HG03565 (cell line): ENCODE measurements around the gene PHLDB3.
A peak's percentile ranks its signal among the peaks of the same experiment; 100 is the strongest.
"Not testable (repeated sequence)": the region's sequence is repeated elsewhere in the genome, so short reads cannot be mapped to it uniquely, and the experiment has no call there.

Source experiments
- ATAC-seq: cut with Tn5 transposase; IDR thresholded peaks from one replicate; pipeline ENCODE4 v1.9.1; 2021; ENCODE audit warnings: mild to moderate bottlenecking, moderate library complexity; ENCODE audit not compliant: unreplicated experiment

The PHLDB3 gene

DNA sequence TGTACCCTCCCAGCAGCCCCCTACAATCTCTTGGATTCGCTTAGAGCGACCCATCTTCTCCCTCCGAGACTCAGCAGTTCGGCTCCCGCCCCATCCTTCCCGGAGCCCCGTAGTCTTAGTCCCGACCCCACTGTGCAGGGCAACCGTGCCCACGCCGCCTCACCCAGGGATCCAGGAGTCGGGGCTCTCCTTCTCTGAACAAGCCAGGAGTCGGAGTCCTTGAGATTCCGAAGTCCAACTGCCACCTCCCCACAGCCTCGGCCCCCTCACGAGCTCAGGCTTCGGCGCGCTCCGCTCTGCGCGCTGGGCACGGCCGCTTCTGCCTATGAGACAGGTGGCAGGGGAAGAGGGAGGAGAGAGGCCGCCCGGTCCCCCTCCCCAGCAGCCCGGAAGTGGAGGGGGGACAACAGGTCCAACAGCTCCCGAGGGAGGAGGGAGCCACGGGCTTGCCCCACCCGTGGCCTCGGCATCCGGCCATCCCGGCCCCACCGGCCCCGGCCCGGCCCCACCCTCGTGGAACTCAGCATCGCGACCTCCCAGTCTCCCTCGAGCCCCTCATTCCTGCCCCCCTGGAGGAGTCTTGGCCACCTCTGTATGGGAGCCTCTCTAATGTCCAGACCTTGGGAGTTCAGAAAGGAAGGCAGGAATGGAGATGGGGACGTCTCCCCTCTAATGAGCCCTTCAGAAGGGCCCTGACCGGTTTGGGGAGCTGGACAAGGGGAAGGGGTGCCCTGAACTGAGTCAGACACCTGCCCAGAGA, at the start of gene PHLDB3:
Gene PHLDB3, minus strand, starts transcription at position 321 of the 760 bp plus-strand sequence. CDS start 628 bp downstream, outside the sequence.
- ATAC-seq = no peak

DNA sequence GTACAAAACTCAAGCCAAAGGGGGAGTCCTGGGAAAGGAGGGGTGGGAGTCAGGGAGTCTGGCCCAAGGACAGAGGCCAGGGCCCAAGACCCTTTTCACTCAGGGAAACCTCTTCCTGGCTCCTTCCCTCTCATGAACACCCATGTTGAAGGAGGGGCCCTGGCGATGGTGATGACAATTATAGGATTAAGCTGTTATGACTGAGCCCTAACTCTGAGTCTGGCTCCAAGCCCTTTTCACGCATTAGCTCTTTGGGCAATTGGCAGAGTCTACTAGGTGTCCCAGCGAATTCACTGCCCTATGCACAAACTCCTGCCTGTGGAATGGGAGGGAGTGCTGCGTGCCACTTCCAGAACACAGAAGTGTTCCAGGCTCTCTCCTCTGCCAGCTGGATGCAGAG, 49.1 kb upstream of the PHLDB3 start:
- ATAC-seq = no peak

DNA sequence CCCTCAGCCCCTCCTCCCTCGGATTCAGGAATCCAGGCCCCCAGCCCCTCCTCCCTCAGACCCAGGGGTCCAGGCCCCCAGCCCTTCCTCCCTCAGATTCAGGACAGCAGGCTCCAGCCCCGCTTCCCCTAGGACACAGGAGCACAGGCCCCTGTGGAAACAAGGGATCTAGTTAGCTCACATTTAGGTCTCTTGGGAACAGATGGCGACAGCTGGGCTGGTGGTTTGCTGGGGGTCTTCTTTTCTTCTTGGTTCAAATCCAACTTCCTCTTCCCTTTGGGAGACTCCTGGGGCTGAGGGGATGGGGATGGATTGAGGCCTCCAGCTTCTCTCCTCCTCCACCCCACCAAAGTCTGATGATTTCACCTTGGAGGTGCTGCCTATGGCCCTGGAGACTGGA, 48.1 kb upstream of the PHLDB3 start:
- no peak for ATAC-seq

DNA sequence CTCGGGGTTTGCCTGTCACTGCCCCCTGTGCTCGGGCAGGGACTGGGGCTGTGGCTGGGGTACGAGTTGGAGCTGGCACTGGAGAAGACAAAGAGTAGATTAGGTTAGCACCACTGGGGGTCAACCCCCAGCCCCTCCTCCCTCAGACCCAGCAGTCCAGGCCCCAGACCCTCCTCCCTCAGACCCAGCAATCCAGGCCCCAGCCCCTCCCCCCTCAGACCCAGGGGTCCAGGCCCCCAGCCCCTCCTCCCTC, 47.6 kb upstream of the PHLDB3 start:
- no peak for ATAC-seq

DNA sequence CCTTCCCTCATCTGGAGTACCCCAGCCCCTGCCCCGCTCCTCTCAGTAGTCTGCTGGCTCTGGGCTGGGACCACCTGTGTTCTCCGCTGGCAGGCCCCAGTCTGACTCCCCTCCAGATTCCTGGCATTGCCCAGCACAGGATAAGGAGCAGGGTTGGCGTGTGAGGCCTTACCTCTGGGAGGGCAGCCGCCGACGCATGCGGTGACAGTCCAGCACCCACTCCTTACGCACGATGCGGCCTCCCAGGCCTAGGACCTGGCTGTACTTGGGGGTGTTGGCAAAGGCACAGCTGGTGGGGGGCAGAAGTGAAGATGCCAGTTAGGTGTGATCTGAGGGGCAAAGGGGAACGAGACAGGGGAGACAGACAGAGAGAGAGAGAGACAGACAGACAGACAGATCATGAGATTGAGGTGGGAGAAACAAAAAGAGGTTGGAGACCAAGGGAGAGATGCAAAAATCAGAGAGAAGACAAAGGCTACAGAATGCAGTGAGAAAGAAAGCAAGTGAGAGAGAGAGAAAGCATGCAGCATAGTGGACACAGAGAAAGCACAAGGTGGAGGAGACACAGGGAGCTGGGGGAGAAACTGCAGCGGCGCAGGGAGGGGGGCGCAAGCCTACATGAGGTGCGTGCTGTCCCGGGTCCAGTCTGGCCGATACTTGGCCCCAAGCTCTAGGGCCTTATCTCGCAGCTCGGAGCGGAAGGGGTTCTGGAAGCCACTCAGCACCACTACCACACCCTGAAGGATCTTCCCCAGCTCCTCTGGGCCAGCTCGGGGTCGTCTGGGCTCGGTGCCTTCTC, 47.1 kb upstream of the PHLDB3 start:
- no peak for ATAC-seq

DNA sequence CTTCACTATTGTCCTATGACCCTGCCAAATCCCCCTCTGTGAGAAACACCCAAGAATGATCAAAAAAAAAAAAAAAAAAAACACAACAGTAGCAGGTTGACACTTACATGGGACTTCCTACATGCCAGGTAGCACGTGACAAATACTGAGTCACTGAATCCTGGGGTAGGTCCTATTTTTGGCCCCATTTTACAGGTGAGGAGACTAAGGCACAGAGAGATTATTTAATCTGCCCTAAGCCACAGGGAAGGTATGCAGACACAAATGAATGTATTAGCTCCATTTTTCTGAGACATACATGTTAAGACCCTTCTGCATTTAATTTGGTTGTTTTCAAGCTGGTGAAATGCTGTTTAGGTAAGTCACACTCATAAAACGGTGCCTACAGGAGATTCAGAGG, 44.2 kb upstream of the PHLDB3 start:
- no peak for ATAC-seq

DNA sequence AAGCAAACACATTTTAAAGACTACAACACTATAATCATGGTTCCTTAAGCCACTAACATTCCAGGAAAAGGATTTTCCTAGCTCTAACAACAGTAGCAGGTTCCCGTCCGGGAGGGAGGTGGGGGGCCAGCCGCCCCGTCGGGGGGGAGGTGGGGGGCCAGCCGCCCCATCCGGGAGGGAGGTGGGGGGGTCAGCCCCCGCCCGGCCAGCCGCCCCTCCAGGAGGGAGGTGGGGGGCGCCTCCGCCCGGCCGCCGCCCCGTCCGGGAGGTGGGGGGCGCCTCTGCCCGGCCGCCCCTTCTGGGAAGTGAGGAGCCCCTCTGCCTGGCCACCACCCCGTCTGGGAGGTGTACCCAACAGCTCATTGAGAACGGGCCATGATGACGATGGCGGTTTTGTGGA, 43.4 kb upstream of the PHLDB3 start:
- ATAC-seq = not testable (repeated sequence)

DNA sequence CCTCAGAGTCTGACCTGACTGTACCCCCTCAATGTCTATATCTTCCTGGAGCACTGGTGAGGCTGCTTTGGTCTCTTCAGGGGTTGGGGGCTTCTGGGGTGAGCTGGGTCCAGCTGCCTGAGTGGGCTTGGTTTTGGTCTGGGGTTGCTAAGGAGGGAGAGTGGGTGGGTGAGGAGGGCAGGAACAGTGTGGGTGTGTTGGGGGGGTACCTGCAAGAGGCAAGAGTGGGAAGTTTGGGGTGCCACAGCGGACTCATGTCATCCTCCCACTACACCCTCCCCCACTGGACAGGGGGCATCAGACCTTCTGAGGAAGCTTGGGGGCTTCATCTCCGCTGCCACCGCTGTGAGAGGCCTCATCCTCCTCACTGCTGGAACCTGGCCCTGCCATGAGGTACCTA, 42.0 kb upstream of the PHLDB3 start:
- no peak for ATAC-seq

DNA sequence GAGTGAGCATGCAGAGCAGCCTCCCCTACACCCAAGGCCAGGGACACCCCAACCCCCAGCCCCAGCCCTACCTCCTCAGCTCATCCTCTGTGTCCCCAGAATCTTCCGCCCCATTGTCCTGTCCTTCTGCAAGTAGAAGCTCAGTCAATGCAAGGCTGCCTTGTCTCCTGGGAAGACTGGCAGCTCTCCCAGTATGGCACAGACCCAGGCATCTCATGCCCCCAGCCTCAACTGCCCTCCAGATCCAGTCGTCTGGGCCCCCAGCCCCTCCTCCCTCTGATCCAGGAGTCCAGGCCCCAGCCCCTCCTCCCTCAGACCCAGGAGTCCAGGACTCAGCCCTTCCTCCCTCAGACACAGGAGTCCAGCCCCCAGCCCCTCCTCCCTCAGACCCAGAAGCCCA, 41.4 kb upstream of the PHLDB3 start:
- ATAC-seq = no peak

DNA sequence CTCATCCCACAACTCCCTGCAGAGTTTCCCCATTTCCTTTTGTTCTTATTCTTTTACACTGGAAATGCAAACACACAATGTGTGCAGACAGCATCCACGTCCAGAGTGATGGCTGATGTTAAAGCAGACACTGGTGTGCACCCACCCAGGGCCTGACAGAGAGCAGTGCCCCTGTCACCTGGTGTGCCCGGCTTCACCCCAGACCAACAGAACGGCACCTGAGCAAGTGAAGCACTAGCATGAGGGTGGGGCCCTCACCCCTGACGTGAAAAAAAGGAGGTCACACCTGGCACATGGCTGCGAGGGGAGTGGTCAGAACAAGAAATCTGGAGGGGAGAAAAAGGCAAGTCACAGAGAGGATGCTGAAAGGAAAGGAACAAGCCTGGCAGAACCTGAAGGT, 40.7 kb upstream of the PHLDB3 start:
- no peak for ATAC-seq

DNA sequence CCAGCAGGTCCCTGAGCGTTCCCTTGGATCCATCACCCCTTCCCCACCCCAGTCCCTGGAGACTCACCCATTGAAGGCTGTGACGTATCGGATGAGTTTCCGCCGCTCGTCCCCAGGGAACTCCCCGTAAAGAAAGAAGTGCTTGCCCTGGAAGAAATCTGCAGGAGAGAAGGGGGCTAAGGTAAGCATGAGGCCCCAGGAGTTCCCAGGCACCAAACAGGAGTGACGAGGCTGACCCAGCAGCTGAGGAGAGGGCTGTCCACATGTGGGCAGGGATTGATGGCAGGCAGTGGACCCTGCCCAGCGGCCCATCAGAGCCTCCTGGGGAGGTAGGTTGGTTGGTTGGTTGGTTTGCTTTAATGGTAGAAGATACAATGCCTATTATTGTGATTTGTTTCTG, 39.5 kb upstream of the PHLDB3 start:
- ATAC-seq = no peak

DNA sequence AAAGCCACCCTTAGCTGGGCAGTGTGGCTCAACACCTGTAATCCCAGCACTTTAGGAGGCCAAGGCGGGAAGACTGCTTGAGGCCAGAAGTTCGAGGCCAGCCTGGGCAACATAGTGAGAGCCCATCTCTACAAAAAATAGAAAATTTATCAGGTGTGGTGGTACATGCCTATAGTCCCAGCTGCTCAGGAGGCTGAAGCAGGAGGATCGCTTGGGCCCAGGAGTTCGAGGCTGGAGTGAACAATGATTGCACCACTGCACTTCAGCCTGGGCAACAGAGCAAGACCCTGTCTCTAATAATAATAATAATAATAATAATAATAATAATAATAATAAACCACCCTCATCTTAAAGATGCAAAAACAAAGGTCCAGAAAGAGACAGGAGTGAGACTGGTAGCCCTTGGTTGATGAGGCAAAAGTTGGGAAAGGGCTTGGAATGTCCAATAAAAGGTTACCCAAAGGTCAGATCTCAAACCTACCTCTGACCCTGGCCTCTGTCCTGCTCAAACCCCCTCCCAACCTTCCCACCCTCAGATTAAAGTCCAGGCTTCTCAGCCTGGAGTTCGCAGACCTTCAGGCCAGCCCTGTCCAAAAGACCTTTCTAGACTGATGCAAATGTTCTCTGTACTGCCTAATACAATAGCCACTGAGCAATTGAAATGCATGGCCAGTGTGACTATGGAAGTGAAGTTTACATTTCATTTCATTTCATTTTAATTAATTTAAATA, 37.5 kb upstream of the PHLDB3 start:
- ATAC-seq = no peak

DNA sequence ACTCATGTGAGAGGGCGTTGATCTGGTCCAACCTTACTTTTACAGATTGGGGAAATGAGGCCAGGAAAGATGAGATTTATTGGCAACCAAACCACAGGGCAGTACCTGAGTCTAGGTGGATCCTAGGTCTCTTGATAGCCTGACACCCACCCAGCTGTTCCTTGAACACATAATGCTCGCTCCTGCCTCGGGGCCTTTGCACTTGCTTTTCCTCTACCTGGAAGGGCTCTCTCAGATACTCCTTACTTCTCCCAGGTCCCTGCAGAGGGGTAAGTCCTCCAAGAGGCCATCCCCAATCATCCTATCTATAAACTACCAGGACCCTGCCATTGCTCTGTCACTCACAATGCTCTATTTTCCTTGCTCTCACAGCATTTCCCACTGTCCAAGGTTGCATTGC, 35.8 kb upstream of the PHLDB3 start:
- ATAC-seq = no peak

DNA sequence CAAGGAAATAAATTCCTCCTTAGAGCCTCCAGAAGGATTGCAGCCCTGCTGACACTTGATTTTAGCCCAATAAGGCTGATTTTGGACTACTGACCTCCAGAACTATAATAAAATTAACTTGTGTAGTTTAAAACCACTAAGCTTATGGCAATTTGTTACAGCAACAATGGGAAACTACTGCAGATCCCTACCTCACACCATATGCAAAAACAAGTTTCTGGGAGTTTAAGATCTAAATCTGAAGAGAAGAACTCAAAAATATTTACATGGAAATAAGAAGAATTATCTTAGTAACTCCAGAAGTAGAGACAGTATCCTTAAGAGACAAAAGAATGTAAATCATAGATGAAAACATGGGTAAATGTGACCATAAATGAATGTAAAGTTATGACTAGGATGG, 34.4 kb upstream of the PHLDB3 start:
- ATAC-seq = no peak

DNA sequence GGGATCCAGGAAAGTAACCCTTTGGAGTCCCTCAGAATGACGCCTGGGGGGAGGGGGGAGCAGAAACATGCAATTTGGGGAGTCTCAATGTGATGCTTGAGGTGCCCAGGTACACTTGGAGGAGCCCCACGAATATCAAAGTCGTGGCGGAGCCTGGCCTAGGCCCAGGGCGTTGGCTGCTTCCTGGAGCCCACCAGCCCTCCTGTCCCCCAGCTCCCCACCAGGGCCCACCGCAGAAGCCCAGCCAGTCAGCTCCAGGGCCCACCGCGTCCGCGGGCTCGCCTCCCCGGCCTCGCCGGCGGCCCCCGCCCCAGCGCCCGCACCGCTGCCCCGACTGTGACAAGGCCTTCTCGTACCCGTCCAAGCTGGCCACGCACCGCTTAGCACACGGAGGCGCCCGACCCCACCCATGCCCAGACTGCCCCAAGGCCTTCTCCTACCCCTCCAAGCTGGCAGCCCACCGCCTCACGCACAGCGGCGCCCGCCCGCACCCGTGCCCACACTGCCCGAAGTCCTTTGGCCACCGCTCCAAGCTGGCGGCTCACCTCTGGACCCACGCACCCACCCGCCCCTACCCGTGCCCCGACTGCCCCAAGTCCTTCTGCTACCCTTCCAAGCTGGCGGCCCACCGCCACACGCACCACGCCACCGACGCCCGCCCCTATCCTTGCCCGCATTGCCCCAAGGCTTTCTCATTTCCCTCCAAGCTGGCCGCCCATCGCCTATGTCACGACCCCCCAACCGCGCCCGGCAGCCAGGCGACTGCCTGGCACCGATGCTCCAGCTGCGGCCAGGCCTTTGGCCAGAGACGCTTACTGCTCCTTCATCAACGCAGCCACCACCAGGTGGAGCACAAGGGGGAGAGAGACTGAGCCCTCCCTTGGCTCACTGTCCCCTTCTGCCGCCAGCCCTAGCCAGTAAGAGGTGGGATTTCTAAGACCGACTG, 30.5 kb upstream of the PHLDB3 start:
- ATAC-seq = no peak

DNA sequence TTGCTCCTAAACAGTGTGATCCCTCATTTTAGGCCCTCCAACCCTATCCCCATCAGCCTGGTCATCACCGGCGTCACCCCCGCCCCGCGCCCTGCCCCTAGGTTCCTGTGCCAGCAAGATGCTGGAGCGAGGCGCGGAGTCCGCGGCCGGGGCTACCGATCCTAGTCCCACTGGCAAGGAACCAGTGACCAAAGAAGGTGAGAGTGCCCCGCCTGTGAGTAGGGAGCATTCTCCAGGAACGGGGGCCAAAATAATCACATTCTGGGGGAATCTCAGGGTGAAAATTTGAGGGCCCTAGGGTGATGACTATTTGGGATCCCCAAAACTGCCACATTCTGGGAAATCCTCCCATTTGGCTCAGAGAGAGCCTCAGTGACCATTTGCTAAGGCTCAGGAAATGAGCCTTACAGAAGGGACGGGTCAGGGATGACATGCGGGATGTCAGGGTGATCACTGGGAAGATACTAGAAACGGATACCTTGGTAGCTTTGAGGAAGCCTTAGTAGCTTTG, 29.8 kb upstream of the PHLDB3 start:
- ATAC-seq = no peak

DNA sequence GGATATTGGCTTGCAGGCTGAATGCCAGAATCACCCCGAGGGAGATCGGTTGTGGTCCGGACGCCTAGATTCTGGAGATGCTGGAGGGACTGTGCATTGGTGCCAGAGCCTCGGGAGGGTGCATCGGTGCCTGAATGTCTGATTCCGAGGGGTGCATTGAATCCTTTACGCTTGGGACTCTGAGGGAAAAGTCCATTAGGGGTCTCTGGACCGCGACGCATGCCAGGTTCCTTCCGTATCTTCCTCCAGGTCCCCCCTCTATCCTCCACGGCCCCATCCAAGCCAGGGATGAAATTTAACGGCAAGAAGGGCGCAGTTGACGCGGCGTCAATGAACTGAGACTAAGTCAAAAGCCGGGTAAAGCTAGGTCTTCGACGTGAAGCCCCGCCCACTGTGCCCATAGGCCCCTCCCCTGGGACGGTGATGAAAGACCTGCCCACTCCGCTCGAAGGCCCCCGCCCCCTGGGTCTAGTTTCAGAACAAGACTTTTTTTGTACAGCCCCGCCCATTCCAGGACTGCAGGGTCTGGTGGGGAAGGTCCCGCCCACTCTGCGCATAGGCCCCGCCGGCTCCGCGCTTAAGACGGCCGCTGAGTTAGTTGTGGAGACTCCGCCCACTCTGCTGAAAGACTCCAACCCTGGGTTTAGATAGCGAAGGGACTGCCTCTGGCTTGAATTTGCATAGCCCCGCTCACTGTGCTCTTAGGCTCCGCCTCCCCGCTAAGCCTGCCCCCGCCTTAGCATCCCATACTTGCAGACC, 29.2 kb upstream of the PHLDB3 start:
- ATAC-seq = peak; percentile 40

DNA sequence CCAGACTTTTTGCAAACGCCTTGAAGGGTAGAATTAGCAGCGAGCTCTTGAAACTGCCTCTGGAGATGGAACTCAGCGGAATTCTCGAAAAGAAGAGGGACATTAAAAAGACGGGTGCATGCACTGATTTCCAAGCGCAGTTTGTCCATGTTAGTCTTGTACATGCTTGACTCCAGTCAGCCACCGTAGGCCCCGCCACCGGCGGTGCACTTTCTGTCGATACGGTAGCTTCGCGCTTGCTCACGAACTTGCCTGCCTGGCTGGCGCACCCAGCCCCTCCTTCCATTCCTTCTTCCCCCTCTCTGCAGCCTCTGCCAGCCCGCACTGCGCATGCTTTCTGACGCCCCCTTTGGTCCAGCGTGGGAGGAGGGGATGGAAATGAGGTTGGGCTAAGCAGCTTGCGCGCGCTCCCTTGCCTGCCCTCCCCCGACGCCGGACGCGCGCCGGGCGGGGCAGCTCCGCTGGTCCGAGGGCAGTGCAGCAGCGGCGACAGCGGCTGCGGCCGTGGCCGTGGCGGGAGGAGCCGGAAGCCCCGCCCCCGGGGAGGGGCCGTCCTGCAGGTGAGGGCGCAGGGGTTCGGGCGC, 28.5 kb upstream of the PHLDB3 start, which contains the start of gene ZNF575:
Gene ZNF575, plus strand, starts transcription at position 227 of the 584 bp plus-strand sequence. CDS start 1,235 bp downstream, outside the sequence.
- peak; percentile 58 for ATAC-seq

DNA sequence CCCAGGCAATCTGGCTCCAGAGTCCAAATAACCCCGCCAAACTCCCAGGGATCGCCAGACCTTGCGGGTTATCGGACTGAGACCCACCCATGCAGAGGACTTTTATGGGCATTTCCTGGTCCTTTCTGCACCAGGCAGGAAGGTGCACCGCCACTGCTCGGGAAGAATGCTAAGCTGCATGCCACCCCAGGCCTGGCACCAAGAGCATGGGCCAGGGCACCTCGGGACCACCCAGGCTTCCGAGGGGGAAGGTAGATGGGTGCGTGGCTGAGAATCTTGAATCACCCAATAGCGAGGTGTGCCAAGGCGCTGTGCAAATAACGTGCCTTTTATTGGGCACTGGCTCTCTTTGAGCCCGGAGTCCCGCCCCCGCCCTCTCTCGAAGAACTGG, 28.0 kb upstream of the PHLDB3 start:
- ATAC-seq = peak; percentile 8
